H1 (cell line): Measurements from ENCODE around the gene CSTF2T. TPM values are rescaled to one million over a fixed set of nuclear protein-coding genes. Genes with fewer than 3 reads are reported as not detected.

ENCODE experiments used
- CTCF ChIA-PET: fragments of 300-600 bp; sonication (Branson Sonifier 250); formaldehyde crosslinking; loops from one replicate; lab custom pipeline; 2021; ENCODE audit not compliant: partially characterized antibody; lab: Charles Lee
- POLR2A ChIA-PET: fragments of 300-600 bp; sonication (Branson Sonifier 250); formaldehyde crosslinking; loops from one replicate; lab custom pipeline; 2021; ENCODE audit warnings: inconsistent platforms; ENCODE audit not compliant: partially characterized antibody; lab: Charles Lee
- DNase-seq, 2 experiments: peaks; one replicate each; pipeline versions ENCODE4 v3.0.0 to v3.0.0-alpha.2; 2010 to 2022; ENCODE audit warnings: low spot score in 2 of 2, low read depth in 1 of 2, mixed read lengths in 1 of 2
- FAIRE-seq: peaks from 2 replicates; lab custom pipeline; 2011; peaks lifted over from hg19 to GRCh38; lab: Jason Lieb, UNC
- H2AFZ ChIP-seq: 2 replicates; pipeline ENCODE4 v1.8.1; 2012; ENCODE audit warnings: low read length, inconsistent platforms
- H2AK5ac ChIP-seq: 2 replicates; pipeline ENCODE4 v1.6.1; 2013; ENCODE audit warnings: low read depth, low read length
- H2BK120ac ChIP-seq: replicated peaks from 2 replicates; pipeline ENCODE3; 2013; ENCODE audit warnings: low read depth, low read length, inconsistent platforms
- H2BK12ac ChIP-seq: 2 replicates; pipeline ENCODE4 v1.6.1; 2013; ENCODE audit warnings: low read depth, low read length
- H2BK15ac ChIP-seq: 2 replicates; pipeline ENCODE4 v1.6.1; 2013; ENCODE audit warnings: low read length
- H2BK20ac ChIP-seq: 2 replicates; pipeline ENCODE4 v1.6.1; 2013; ENCODE audit warnings: low read length
- H2BK5ac ChIP-seq: 2 replicates; pipeline ENCODE4 v1.6.1; 2013; ENCODE audit warnings: low read depth, low read length
- H3K14ac ChIP-seq: 2 replicates; pipeline ENCODE4 v1.6.1; 2013; ENCODE audit warnings: inconsistent platforms; ENCODE audit not compliant: insufficient read length
- H3K18ac ChIP-seq: 2 replicates; pipeline ENCODE4 v1.6.1; 2013; ENCODE audit warnings: low read length; ENCODE audit errors: extremely low read depth
- H3K23ac ChIP-seq: 2 replicates; pipeline ENCODE4 v1.6.1; 2013; ENCODE audit warnings: inconsistent platforms; ENCODE audit not compliant: insufficient read length
- H3K23me2 ChIP-seq: 2 replicates; pipeline ENCODE4 v1.6.1; 2013; ENCODE audit warnings: low read depth, low read length
- H3K27ac ChIP-seq: 2 replicates; pipeline ENCODE4 v1.6.1; 2011; ENCODE audit warnings: low read depth, low read length, inconsistent platforms
- H3K27me3 ChIP-seq, 4 experiments: replicated peaks in 1 of 4; 1 replicate in 1 of 4; 2 replicates in 3 of 4; pipeline versions ENCODE4 v1.6.1 to v1.8.1; 2011 to 2013; ENCODE audit warnings: low read length in 3 of 4, mild to moderate bottlenecking in 3 of 4, inconsistent platforms in 2 of 4, mixed read lengths in 2 of 4, moderate library complexity in 1 of 4; ENCODE audit not compliant: control insufficient read depth in 3 of 4, insufficient read depth in 3 of 4; ENCODE audit errors: extremely low read depth in 1 of 4
- H3K36me3 ChIP-seq, 4 experiments: 2 replicates each; pipeline versions ENCODE4 v1.6.1 to v1.8.1; 2011 to 2013; ENCODE audit warnings: mild to moderate bottlenecking in 4 of 4, low read length in 3 of 4, moderate library complexity in 2 of 4, control low read depth in 1 of 4, inconsistent platforms in 1 of 4; ENCODE audit not compliant: insufficient read depth in 4 of 4, control insufficient read depth in 2 of 4
- H3K4ac ChIP-seq: replicated peaks from 2 replicates; pipeline ENCODE3; 2013; ENCODE audit warnings: low read length, low read depth, mixed read lengths, inconsistent platforms; ENCODE audit not compliant: insufficient read length
- H3K4me1 ChIP-seq, 4 experiments: replicated peaks in 1 of 4; 1 replicate in 1 of 4; 2 replicates in 3 of 4; pipeline versions ENCODE4 v1.6.1 to v1.8.1; 2011 to 2013; ENCODE audit warnings: low read length in 3 of 4, inconsistent platforms in 2 of 4, mixed read lengths in 1 of 4; ENCODE audit not compliant: insufficient read depth in 4 of 4, control insufficient read depth in 3 of 4
- H3K4me2 ChIP-seq, 2 experiments: 2 replicates each; pipeline versions ENCODE4 v1.6.1 to v1.8.1; 2011 to 2013; ENCODE audit warnings: low read depth in 2 of 2, low read length in 2 of 2, control low read depth in 1 of 2, inconsistent platforms in 1 of 2, mild to moderate bottlenecking in 1 of 2; ENCODE audit not compliant: insufficient read depth in 1 of 2
- H3K4me3 ChIP-seq, 4 experiments: fragments of 200-600, 300-600 bp in 1 of 4; sonication (generic), shearing (Covaris generic), sonication (Bioruptor Twin) in 1 of 4; 2 replicates each; pipeline versions ENCODE4 v1.5.1 to v1.8.1; 2011 to 2016; ENCODE audit warnings: low read length in 4 of 4, low read depth in 3 of 4, control low read depth in 2 of 4, inconsistent platforms in 2 of 4, mild to moderate bottlenecking in 2 of 4, mixed read lengths in 1 of 4, moderate library complexity in 1 of 4; ENCODE audit not compliant: insufficient read depth in 2 of 4; ENCODE audit errors: extremely low read depth in 1 of 4
- H3K56ac ChIP-seq: replicated peaks from 2 replicates; pipeline ENCODE3; 2013; ENCODE audit warnings: low read depth, mild to moderate bottlenecking, mixed read lengths, low read length, inconsistent platforms; ENCODE audit not compliant: insufficient read length
- H3K79me1 ChIP-seq: 2 replicates; pipeline ENCODE4 v1.6.1; 2013; ENCODE audit warnings: low read depth, low read length, control low read depth
- H3K79me2 ChIP-seq, 2 experiments: 2 replicates each; pipeline versions ENCODE4 v1.6.1 to v1.8.1; 2012 to 2013; ENCODE audit warnings: low read length in 2 of 2, mild to moderate bottlenecking in 2 of 2, inconsistent platforms in 1 of 2; ENCODE audit not compliant: insufficient read depth in 2 of 2, control insufficient read depth in 1 of 2
- H3K9ac ChIP-seq, 4 experiments: replicated peaks in 1 of 4; 1 replicate in 1 of 4; 2 replicates in 3 of 4; pipeline versions ENCODE4 v1.6.1 to v1.8.1; 2011 to 2013; ENCODE audit warnings: low read depth in 3 of 4, low read length in 3 of 4, control low read depth in 2 of 4, mild to moderate bottlenecking in 2 of 4, moderate library complexity in 2 of 4, inconsistent platforms in 1 of 4; ENCODE audit errors: extremely low read depth in 1 of 4
- H3K9me3 ChIP-seq, 2 experiments: 2 replicates each; pipeline versions ENCODE4 v1.6.1 to v1.8.1; 2012 to 2013; ENCODE audit warnings: mild to moderate bottlenecking in 2 of 2, moderate library complexity in 2 of 2, control low read depth in 1 of 2, inconsistent platforms in 1 of 2, low read depth in 1 of 2, low read length in 1 of 2, mixed read lengths in 1 of 2; ENCODE audit not compliant: insufficient read depth in 2 of 2
- H4K20me1 ChIP-seq, 2 experiments: replicated peaks in 1 of 2; 2 replicates each; pipeline versions ENCODE3 to v1.8.1; 2011 to 2013; ENCODE audit warnings: inconsistent platforms in 2 of 2, low read length in 2 of 2, mild to moderate bottlenecking in 1 of 2; ENCODE audit not compliant: insufficient read depth in 2 of 2, control insufficient read depth in 1 of 2
- H4K5ac ChIP-seq: 2 replicates; pipeline ENCODE4 v1.6.1; 2013; ENCODE audit warnings: low read length, low read depth, mixed read lengths, inconsistent platforms; ENCODE audit not compliant: insufficient read length
- H4K8ac ChIP-seq: 2 replicates; pipeline ENCODE4 v1.8.0; 2013; ENCODE audit warnings: mild to moderate bottlenecking, moderate library complexity, low read length, inconsistent platforms; ENCODE audit not compliant: insufficient read depth; ENCODE audit errors: extremely low read depth
- H4K91ac ChIP-seq: replicated peaks from 2 replicates; pipeline ENCODE3; 2013; ENCODE audit warnings: low read length, mixed read lengths, inconsistent platforms; ENCODE audit not compliant: insufficient read length
- BACH1 ChIP-seq: IDR thresholded peaks from 2 replicates; pipeline ENCODE4 v1.6.1; 2012; ENCODE audit warnings: low read length, improper control_type of control experiment
- CBX8 ChIP-seq: fragments of 300-800, 300-1000 bp; sonication (generic); IDR thresholded peaks from 2 replicates; pipeline ENCODE4 v1.7.1; 2016; ENCODE audit warnings: low read depth, low read length, borderline replicate concordance
- EGR1 ChIP-seq: IDR thresholded peaks from 2 replicates; pipeline ENCODE4 v1.6.1; 2011; ENCODE audit warnings: low read depth, low read length, borderline replicate concordance
- KDM1A ChIP-seq: fragments of 200-600, 300-600 bp; sonication (generic); IDR thresholded peaks from 2 replicates; pipeline ENCODE4 v1.7.1; 2016; ENCODE audit warnings: mild to moderate bottlenecking, low read length, borderline replicate concordance
- POLR2AphosphoS5 ChIP-seq: IDR thresholded peaks from 2 replicates; pipeline ENCODE4 v1.6.1; 2011; ENCODE audit warnings: low read depth, low read length
- TAF1 ChIP-seq: IDR thresholded peaks from 2 replicates; pipeline ENCODE4 v1.6.1; 2011; ENCODE audit warnings: mild to moderate bottlenecking, low read depth, low read length
- polyA plus RNA-seq, 7 experiments: library from polyadenylated mRNA; depleted of rRNA in 3 of 7; stranded (reverse) in 5 of 7; unstranded in 2 of 7; fragments of >200 nt in 5 of 7; fragments of 200-250 nt in 2 of 7; gene quantifications; 1 replicate in 5 of 7; 2 replicates in 1 of 7; 4 replicates in 1 of 7; pipeline versions ENCODE4 v1.2.1 to v1.2.3, GENCODE V29; 2011 to 2013; ENCODE audit warnings: missing spikeins in 2 of 7, mixed read lengths in 2 of 7
- total RNA-seq: library from RNA; stranded (reverse); fragmentation: NEBNext Ultra II Directional; extraction: Animal tissue kit (Norgen Biotek cat#: 25700); gene quantifications from 2 replicates; pipeline ENCODE4 v1.2.1, GENCODE V29; 2021

The CSTF2T gene
- total and polyA plus RNA-seq, 2 of the 8 experiments (the other 6 are each of a cell fraction or from before 2014, with no cell fraction given), result 9.4 to 32.4 TPM

DNA sequence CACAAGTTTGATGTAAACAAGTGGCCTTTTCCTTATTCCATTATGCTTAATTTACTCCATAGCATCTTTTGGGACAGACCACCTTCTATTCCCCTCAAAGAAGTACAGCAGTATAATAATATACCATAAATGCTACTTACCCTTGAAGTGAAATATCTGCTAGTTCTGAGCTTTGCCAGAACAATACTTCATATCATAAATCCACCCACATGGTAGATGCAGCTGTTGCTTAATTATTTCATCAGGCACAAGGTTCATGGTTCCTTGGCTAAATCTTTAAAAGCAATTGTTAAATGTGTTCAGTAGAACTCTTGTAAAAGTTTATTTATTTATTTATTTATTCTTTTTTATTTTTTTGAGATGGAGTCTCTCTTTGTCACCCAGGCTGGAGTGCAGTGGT, 32.9 kb downstream of the CSTF2T start:
- H3K4ac ChIP-seq, result no peak overlapping the region
- H2BK12ac ChIP-seq, result no peak overlapping the region
- no peak overlapping the region for H3K56ac ChIP-seq
- H3K23me2 ChIP-seq, result no peaks in the 10 kb centered on the region
- DNase-seq (no peak), FAIRE-seq (no peak)
- no peak overlapping the region for H4K8ac ChIP-seq
- no peaks in the 10 kb centered on the region for H3K79me1 ChIP-seq
- no peak overlapping the region for H2BK120ac ChIP-seq
- no peak overlapping the region for H3K4me2 ChIP-seq
- H2AK5ac ChIP-seq, result no peak overlapping the region
- H3K36me3 ChIP-seq, result no peaks in the 10 kb centered on the region
- H3K9ac ChIP-seq, result no peak overlapping the region
- no peak overlapping the region for H4K91ac ChIP-seq
- no peaks in the 10 kb centered on the region for H3K4me1 ChIP-seq
- H3K27me3 ChIP-seq, result no peaks in the 10 kb centered on the region
- H3K79me2 ChIP-seq, result no peaks in the 10 kb centered on the region
- ChIA-PET CTCF (interaction anchor here (0.7 to 1.2 kb wide), 2 partner anchors 20 to 294 kb away, joined by 4 to 5 read pairs; no protein-coding TSS in a partner anchor), POLR2A (no interaction called here)
- no peak overlapping the region for H2BK5ac ChIP-seq
- no peak overlapping the region for H4K5ac ChIP-seq
- no peak overlapping the region for H3K23ac ChIP-seq
- no peaks in the 10 kb centered on the region for H4K20me1 ChIP-seq
- no peak overlapping the region for H3K18ac ChIP-seq
- no peak overlapping the region for H3K27ac ChIP-seq
- TF ChIP-seq TAF1, result no peak
- no peak for TF ChIP-seq EGR1
- TF ChIP-seq POLR2AphosphoS5, result no peak
- TF ChIP-seq KDM1A, result no peak
- no peak for TF ChIP-seq CBX8
- no peak for TF ChIP-seq BACH1
- no peak overlapping the region for H2BK20ac ChIP-seq
- no peaks in the 10 kb centered on the region for H3K9me3 ChIP-seq
- H2BK15ac ChIP-seq, result no peak overlapping the region
- no peak overlapping the region for H3K4me3 ChIP-seq
- no peak overlapping the region for H3K14ac ChIP-seq
- no peak overlapping the region for H2AFZ ChIP-seq
